Stimulated activated CD8-positive, alpha-beta memory T cell treated with anti-CD3 and anti-CD28 coated beads, Interleukin-12 subunit alpha, Interleukin-12 subunit beta, amount 100 ng/mL, for 24 hours (primary cell): ENCODE results near the gene MAP6D1.

Experiments used
- DNase-seq: peaks from one replicate; pipeline ENCODE4 v3.0.0-alpha.2; 2020; ENCODE audit errors: extremely low read depth

The MAP6D1 gene

GRCh38 chr3:183823963-183824362 lies 1.4 kb downstream of the MAP6D1 start:
- no peak for DNase-seq

GRCh38 chr3:183822631-183823030 lies 2.7 kb downstream of the MAP6D1 start:
- no peak for DNase-seq

- no peak for DNase-seq
These were observed 5.5 kb downstream of the MAP6D1 start for GRCh38 chr3:183819831-183820230.

- no peak for DNase-seq
These were observed 6.4 kb downstream of the MAP6D1 start for GRCh38 chr3:183818706-183819624.

- no peak for DNase-seq
These were observed 7.2 kb downstream of the MAP6D1 start for GRCh38 chr3:183818041-183818620.

- no peak for DNase-seq
These were observed 7.7 kb downstream of the MAP6D1 start for GRCh38 chr3:183817639-183818038.

- DNase-seq: no peak
These were observed 8.5 kb downstream of the MAP6D1 start for GRCh38 chr3:183816681-183817510.

GRCh38 chr3:183815951-183816475 lies 9.4 kb downstream of the MAP6D1 start:
- no peak for DNase-seq

GRCh38 chr3:183815563-183815940 lies 9.8 kb downstream of the MAP6D1 start:
- DNase-seq: no peak

GRCh38 chr3:183814240-183814639 lies 11.1 kb downstream of the MAP6D1 start:
- no peak for DNase-seq

- no peak for DNase-seq
These were observed 12.5 kb downstream of the MAP6D1 start for GRCh38 chr3:183812761-183813445.

- no peak for DNase-seq
These were observed 13.7 kb downstream of the MAP6D1 start for GRCh38 chr3:183811638-183812037.

- DNase-seq: no peak
These were observed 14.5 kb downstream of the MAP6D1 start for GRCh38 chr3:183810643-183811594.

GRCh38 chr3:183809270-183809669 lies 16.1 kb downstream of the MAP6D1 start:
- no peak for DNase-seq

GRCh38 chr3:183808355-183808754 lies 17.0 kb downstream of the MAP6D1 start:
- DNase-seq: no peak

GRCh38 chr3:183807881-183808280 lies 17.5 kb downstream of the MAP6D1 start:
- no peak for DNase-seq

- no peak for DNase-seq
These were observed 18.1 kb downstream of the MAP6D1 start for GRCh38 chr3:183807209-183807728.

- no peak for DNase-seq
These were observed 22.4 kb downstream of the MAP6D1 start for GRCh38 chr3:183802989-183803388.

- no peak for DNase-seq
These were observed 23.8 kb downstream of the MAP6D1 start for GRCh38 chr3:183801601-183802000.

GRCh38 chr3:183800243-183800863 lies 25.0 kb downstream of the MAP6D1 start:
- DNase-seq: no peak
